Liver (tissue), 3 donors: ENCODE results near the gene ACADS.

Source experiments
- CTCF ChIP-seq: fragments of 150-350 bp; IDR thresholded peaks from 2 replicates; pipeline ENCODE4 v1.5.1; 2017; ENCODE audit warnings: improper control_type of control experiment, low read depth, low read length; ENCODE audit not compliant: missing input control
- FOXA1 ChIP-seq: IDR thresholded peaks from 2 replicates; pipeline ENCODE4 v1.6.1; 2016; ENCODE audit warnings: antibody characterized with exemption
- GABPA ChIP-seq, 2 donors: IDR thresholded peaks in 1 of 2; conservative IDR thresholded peaks in 1 of 2; 2 replicates each; pipeline ENCODE4 v1.6.1; 2016; ENCODE audit warnings: antibody characterized with exemption in 2 of 2, mild to moderate bottlenecking in 1 of 2, moderate library complexity in 1 of 2
- JUND ChIP-seq, 2 donors: IDR thresholded peaks; 2 replicates each; pipeline ENCODE4 v1.6.1; 2016; ENCODE audit warnings: antibody characterized with exemption in 2 of 2
- MAX ChIP-seq: IDR thresholded peaks from 2 replicates; pipeline ENCODE4 v1.6.1; 2016; ENCODE audit warnings: antibody characterized with exemption
- RAD21 ChIP-seq, 2 donors: IDR thresholded peaks; 2 replicates each; pipeline ENCODE4 v1.6.1; 2016; ENCODE audit warnings: antibody characterized with exemption in 2 of 2, mild to moderate bottlenecking in 2 of 2
- REST ChIP-seq: IDR thresholded peaks from 2 replicates; pipeline ENCODE4 v1.6.1; 2016; ENCODE audit warnings: antibody characterized with exemption, mild to moderate bottlenecking
- SP1 ChIP-seq: IDR thresholded peaks from 2 replicates; pipeline ENCODE4 v1.6.1; 2018; ENCODE audit warnings: antibody characterized with exemption, mild to moderate bottlenecking
- TAF1 ChIP-seq: conservative IDR thresholded peaks from 2 replicates; pipeline ENCODE4 v1.6.1; 2016; ENCODE audit warnings: antibody characterized with exemption, mild to moderate bottlenecking
- donor health status: healthy.
- donor health status: healthy.

- no peak for TF ChIP-seq CTCF
- TF ChIP-seq TAF1 = no peak
- TF ChIP-seq FOXA1 = no peak
- no peak for TF ChIP-seq REST
- TF ChIP-seq SP1 = no peak
- no peak for TF ChIP-seq GABPA (IDR thresholded peaks at IDR 0.05 in 1 of 2, conservative IDR thresholded peaks at IDR 0.05 in 1 of 2)
- TF ChIP-seq JUND (IDR thresholded peaks at IDR 0.05) = no peak
- no peak for TF ChIP-seq MAX
- no peak for TF ChIP-seq RAD21 (IDR thresholded peaks at IDR 0.05)
These were observed 37.9 kb upstream of the ACADS start for GRCh38 chr12:120687578-120688289.
